B cell (primary cell): Measurements from ENCODE around the gene NKAIN2.

Experiments
- CTCF ChIP-seq: fragments of 200-600 bp; IDR thresholded peaks from one replicate; pipeline ENCODE4 v1.8.0; 2022; ENCODE audit warnings: antibody characterized with exemption, mild to moderate bottlenecking
- EZH2 ChIP-seq: IDR thresholded peaks from 2 replicates; pipeline ENCODE4 v1.6.1; 2012; ENCODE audit warnings: borderline replicate concordance, low read depth, mild to moderate bottlenecking, moderate library complexity, low read length; ENCODE audit not compliant: insufficient read depth, poor library complexity, severe bottlenecking

- no peak for TF ChIP-seq CTCF
- no peak for TF ChIP-seq EZH2
Measured at GRCh38 chr6:124870611-124871459, 1067.2 kb downstream of the NKAIN2 start.
